C4-2B (cell line): ENCODE data around the gene EPSTI1.

ENCODE experiments used
- H3K27ac ChIP-seq: fragments of 450-650 bp; 2 replicates; pipeline ENCODE4 v1.5.1; 2017
- CTCF ChIP-seq: fragments of 450-650 bp; conservative IDR thresholded peaks from 2 replicates; pipeline ENCODE4 v1.5.1; 2017; ENCODE audit warnings: mild to moderate bottlenecking
- ZFX ChIP-seq: fragments of 450-650 bp; IDR thresholded peaks from 2 replicates; pipeline ENCODE4 v1.6.1; 2017

Gene EPSTI1

GRCh38 chr13:42891591-42891990 lies 100.5 kb downstream of the EPSTI1 start:
- TF ChIP-seq CTCF (no peak), ZFX (no peak)
- no peak overlapping the region for H3K27ac ChIP-seq

- no peak for TF ChIP-seq ZFX
- TF ChIP-seq CTCF: no peak
- H3K27ac ChIP-seq: no peak overlapping the region
These were observed 106.7 kb downstream of the EPSTI1 start for GRCh38 chr13:42885325-42885724.

GRCh38 chr13:42883771-42884467 lies 108.1 kb downstream of the EPSTI1 start:
- no peak overlapping the region for H3K27ac ChIP-seq
- TF ChIP-seq CTCF (peak; percentile 54), ZFX (no peak)

GRCh38 chr13:42883142-42883541 lies 108.9 kb downstream of the EPSTI1 start:
- H3K27ac ChIP-seq: no peak overlapping the region
- TF ChIP-seq CTCF: no peak
- TF ChIP-seq ZFX: no peak

DNA sequence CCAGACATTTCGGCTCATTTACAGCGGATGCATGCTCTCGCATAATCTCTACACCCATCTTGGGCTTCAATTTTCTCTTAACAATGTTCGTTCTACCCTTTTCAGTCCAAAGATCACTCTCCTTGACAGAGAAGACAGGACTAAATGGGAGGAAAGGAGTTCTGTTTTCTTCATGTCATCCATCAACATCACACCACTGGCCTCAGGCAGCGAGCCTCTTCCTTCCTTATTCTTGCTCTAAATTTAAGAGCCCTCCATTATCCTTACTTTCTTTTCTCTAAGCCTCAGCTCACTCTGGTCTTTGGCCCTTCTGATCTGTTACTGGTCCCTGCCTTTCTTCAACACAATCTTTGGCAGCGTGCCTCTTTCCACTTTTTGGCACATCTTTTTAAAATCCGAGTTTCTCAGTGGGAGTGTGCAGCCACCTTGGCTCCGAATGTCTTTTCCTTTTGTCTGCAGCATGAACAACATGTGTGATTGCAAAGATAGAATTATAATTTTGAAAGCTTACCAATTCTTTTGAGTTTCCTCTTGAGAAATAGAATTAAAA lies 111.9 kb downstream of the EPSTI1 start:
- no peak overlapping the region for H3K27ac ChIP-seq
- no peak for TF ChIP-seq ZFX

GRCh38 chr13:42878721-42879120 lies 113.3 kb downstream of the EPSTI1 start:
- no peak overlapping the region for H3K27ac ChIP-seq
- TF ChIP-seq ZFX (no peak), CTCF (no peak)

GRCh38 chr13:42876887-42877545 lies 115.0 kb downstream of the EPSTI1 start:
- H3K27ac ChIP-seq: no peak overlapping the region
- TF ChIP-seq ZFX: no peak
- no peak for TF ChIP-seq CTCF
